GM23338 (cell line): ENCODE data around the gene CTRL.

Experiments used
- CREB1 ChIP-seq: fragments of 250-450 bp; sonication (Bioruptor Pico); IDR thresholded peaks from 2 replicates; pipeline ENCODE4 v1.5.0; 2020; ENCODE audit warnings: low read depth, mild to moderate bottlenecking, moderate library complexity
- CTCF ChIP-seq, 2 experiments: fragments of 200-600 bp in 1 of 2; sonication (generic) in 1 of 2; conservative IDR thresholded peaks; 2 replicates each; pipeline versions ENCODE4 v1.5.1 to v1.6.1; 2016 to 2017; ENCODE audit warnings: antibody characterized with exemption in 2 of 2, low read depth in 2 of 2, mild to moderate bottlenecking in 2 of 2, moderate library complexity in 1 of 2
- ETS1 ChIP-seq: IDR thresholded peaks from 2 replicates; pipeline ENCODE4 v1.6.1; 2016; ENCODE audit warnings: antibody characterized with exemption
- EZH2 ChIP-seq: fragments of 200-600 bp; sonication (generic); IDR thresholded peaks from one replicate; pipeline ENCODE4 v1.8.0; 2017; ENCODE audit warnings: antibody characterized with exemption, mild to moderate bottlenecking, low read depth; ENCODE audit not compliant: unreplicated experiment
- EZH2phosphoT487 ChIP-seq: fragments of 200-600 bp; sonication (generic); IDR thresholded peaks from one replicate; pipeline ENCODE4 v1.8.1; 2018; ENCODE audit warnings: antibody characterized with exemption; ENCODE audit not compliant: unreplicated experiment
- JUNB ChIP-seq: IDR thresholded peaks from one replicate; pipeline ENCODE4 v1.6.1; 2016; ENCODE audit warnings: antibody characterized with exemption; ENCODE audit not compliant: unreplicated experiment
- NANOG ChIP-seq: IDR thresholded peaks from 2 replicates; pipeline ENCODE4 v1.6.1; 2016; ENCODE audit warnings: antibody characterized with exemption, borderline replicate concordance
- POLR2AphosphoS5 ChIP-seq: IDR thresholded peaks from 2 replicates; pipeline ENCODE4 v1.6.1; 2016; ENCODE audit warnings: antibody characterized with exemption, low read depth
- REST ChIP-seq: IDR thresholded peaks from one replicate; pipeline ENCODE4 v1.6.1; 2018; ENCODE audit warnings: antibody characterized with exemption; ENCODE audit not compliant: unreplicated experiment
- STAT1 ChIP-seq: IDR thresholded peaks from one replicate; pipeline ENCODE4 v1.6.1; 2016; ENCODE audit warnings: antibody characterized with exemption; ENCODE audit not compliant: unreplicated experiment
- ZNF114 ChIP-seq: fragments of 250-450 bp; sonication (Bioruptor Pico); IDR thresholded peaks from 2 replicates; pipeline ENCODE4 v1.5.0; 2020; ENCODE audit warnings: mild to moderate bottlenecking, moderate library complexity
- ZNF331 ChIP-seq: fragments of 250-450 bp; sonication (Bioruptor Pico); IDR thresholded peaks from 2 replicates; pipeline ENCODE4 v1.5.0; 2020; ENCODE audit warnings: low read depth, mild to moderate bottlenecking, moderate library complexity
- ZNF462 ChIP-seq: fragments of 250-450 bp; sonication (Bioruptor Pico); IDR thresholded peaks from 2 replicates; pipeline ENCODE4 v1.5.0; 2020; ENCODE audit warnings: mild to moderate bottlenecking, moderate library complexity

GRCh38 chr16:67941469-67942199, 10.0 kb upstream of the CTRL start:
- no peak for TF ChIP-seq POLR2AphosphoS5
- TF ChIP-seq REST, result no peak
- TF ChIP-seq CTCF (conservative IDR thresholded peaks at IDR 0.05; ENCODE audit: low read depth in 2 of 2), result no peak
- TF ChIP-seq EZH2, result no peak
- TF ChIP-seq CREB1, result no peak
- TF ChIP-seq EZH2phosphoT487, result no peak
- no peak for TF ChIP-seq STAT1
- no peak for TF ChIP-seq ZNF462 (CRISPR knock-in tag)
- no peak for TF ChIP-seq JUNB
- TF ChIP-seq ZNF331 (CRISPR knock-in tag), result no peak
- TF ChIP-seq ZNF114 (CRISPR knock-in tag), result no peak
- no peak for TF ChIP-seq ETS1
- no peak for TF ChIP-seq NANOG
